GM12875 (cell line): ENCODE measurements around the gene GPC5.

Experiments
- H3K4me3 ChIP-seq: one replicate; pipeline ENCODE4 v1.5.1; 2011; ENCODE audit warnings: low read depth, low read length, control low read depth
- TF ChIP-seq, protein P1 (sequence below): IDR thresholded peaks from 2 replicates; pipeline ENCODE4 v1.5.1; 2011; ENCODE audit warnings: low read depth, mild to moderate bottlenecking, control low read depth, inconsistent platforms, low read length, moderate library complexity, borderline replicate concordance; ENCODE audit not compliant: insufficient read depth

Gene GPC5

DNA sequence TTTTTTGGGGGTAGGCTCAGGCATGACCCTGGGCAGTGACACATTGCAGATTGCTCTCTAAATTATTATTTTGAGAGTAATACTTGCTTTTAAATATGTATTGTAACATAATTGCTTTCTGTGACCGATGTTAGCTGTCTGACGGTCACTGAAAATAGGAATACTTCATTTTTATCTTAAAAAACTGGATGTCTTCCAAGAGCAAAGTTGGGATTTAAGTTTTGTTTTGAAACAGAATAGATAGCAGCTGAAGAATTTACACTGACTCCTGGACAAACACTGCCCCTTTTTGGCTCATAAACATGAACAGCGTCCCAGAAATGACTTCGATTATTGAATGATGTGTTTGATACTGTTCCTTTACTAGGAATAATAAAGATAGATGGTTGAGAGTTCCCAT lies 535.9 kb downstream of the GPC5 start:
- TF ChIP-seq, protein P1, sequence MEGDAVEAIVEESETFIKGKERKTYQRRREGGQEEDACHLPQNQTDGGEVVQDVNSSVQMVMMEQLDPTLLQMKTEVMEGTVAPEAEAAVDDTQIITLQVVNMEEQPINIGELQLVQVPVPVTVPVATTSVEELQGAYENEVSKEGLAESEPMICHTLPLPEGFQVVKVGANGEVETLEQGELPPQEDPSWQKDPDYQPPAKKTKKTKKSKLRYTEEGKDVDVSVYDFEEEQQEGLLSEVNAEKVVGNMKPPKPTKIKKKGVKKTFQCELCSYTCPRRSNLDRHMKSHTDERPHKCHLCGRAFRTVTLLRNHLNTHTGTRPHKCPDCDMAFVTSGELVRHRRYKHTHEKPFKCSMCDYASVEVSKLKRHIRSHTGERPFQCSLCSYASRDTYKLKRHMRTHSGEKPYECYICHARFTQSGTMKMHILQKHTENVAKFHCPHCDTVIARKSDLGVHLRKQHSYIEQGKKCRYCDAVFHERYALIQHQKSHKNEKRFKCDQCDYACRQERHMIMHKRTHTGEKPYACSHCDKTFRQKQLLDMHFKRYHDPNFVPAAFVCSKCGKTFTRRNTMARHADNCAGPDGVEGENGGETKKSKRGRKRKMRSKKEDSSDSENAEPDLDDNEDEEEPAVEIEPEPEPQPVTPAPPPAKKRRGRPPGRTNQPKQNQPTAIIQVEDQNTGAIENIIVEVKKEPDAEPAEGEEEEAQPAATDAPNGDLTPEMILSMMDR, result no peak
- H3K4me3 ChIP-seq, result no peak overlapping the region

DNA sequence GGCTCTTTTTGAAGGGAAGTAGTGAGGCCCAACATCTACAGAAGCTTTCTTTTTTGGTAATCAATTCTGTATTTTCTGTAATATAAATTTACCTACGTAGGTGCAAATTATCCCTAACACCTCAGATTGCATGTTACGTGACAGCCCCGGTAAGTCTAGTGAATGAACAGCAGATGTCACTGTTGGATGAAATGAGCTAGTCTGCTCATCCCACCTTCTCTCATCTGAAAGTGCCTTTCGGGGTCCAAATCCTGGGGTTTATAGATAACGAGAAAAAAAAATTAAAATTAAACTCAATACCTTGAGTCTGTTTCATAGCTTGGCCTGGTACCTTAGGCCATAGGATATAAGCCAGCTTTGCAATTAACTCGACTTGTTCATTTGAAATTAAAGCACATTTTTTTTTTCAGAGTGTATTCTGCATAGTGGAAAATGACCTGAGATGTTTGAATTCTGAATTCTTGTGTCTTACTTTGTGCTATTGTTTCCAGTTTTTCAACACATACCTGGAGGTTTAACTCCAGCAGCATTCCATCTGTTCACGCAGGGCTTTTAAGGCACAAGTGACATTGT lies 548.2 kb downstream of the GPC5 start:
- TF ChIP-seq, protein P1, result 0 out of 2 replicates have a peak, but pooled peaks have one; percentile 33
- no peak overlapping the region for H3K4me3 ChIP-seq

DNA sequence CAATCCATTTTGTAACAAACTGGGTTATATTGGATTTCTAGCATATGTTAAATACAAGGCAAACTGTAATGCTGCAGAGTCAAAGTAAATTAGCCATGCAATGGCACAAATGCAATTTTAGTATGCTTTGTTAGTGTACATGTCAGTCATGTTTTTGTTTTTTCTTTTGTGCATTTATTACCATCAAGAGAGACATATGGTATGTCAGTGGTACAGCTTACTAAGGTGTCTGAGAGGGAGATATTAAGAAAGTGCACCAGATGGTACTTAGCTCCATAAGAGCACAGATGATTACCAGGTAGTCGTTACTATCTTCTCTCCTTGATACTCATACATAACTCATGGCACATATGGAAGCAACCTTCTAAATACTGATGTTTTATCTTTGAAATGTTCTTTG lies 550.3 kb downstream of the GPC5 start:
- TF ChIP-seq, protein P1, result no peak
- H3K4me3 ChIP-seq, result no peak overlapping the region

DNA sequence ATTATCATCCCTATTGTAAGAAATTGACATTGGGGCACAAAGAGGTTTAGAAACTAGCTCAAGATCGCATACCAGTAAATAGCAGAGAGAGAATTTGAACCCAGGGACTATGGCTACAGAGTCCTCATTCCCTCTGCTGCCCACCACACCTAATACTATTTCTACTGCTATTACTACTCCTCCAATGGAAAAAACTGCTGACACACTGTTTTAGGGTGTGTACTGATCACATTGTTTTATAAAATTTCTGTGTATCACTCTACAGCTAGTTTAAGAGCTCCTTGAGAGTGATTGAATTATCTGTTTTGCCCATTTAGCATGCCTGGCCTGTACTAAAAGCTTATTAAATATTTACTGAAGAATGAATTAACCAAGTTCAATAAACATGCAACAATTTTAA lies 552.4 kb downstream of the GPC5 start:
- TF ChIP-seq, protein P1, result no peak
- no peak overlapping the region for H3K4me3 ChIP-seq

DNA sequence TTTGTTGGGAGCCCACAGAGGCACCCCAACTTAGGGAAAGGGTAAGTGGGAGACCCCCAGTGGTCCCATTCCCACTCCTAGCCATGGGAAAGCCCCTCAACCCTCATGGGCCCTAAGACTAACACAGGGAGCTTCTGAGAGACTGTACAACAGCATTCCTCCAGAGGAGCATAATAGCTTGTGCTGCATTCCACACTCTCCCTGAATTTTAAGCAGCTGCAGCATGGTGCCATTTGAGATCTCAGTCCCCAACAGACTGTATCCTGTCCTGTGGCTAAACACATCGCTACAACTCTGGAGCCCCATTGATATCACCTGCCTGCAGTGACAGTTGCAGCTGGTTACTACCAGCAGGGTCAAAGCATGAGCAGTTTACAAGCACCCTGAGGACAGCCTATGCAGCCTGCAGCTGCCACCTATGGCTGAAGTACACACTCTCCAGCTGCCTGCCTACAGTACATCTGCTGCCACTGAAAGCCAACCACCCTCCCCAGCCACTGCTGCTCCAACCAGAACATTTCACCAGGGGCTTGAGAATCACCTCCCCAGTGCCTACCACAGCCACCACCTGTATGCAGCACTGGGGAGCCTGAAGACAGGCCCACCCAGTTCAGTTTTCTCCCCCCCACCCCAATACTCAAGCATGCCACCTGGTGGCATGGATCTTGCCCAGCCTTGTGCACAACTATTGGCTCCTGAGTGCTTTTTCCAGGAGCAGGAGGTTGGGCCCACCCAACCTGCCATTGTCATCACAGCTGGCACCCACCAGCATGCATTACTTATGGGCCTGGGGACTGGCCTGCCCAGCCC lies 557.3 kb downstream of the GPC5 start:
- TF ChIP-seq, protein P1, result no peak
- H3K4me3 ChIP-seq, result no peak overlapping the region

DNA sequence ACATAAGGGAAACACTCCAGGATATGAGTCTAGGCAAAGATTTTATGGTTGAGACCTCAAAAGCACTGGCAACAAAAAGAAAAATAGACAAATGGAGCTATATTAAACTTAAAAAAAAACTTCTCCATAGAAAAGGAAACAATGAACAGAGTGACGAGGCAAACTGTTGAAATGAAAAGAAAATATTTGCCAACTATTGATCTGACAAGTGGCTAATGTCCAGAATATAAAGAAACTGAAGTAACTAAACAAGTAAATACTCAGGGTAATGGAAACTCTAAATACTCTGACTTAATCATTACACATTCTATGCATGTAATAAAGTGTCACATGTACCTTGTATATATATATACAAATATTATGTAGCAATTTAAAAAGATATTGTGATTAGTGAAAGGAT lies 562.5 kb downstream of the GPC5 start:
- TF ChIP-seq, protein P1, result no peak
- H3K4me3 ChIP-seq, result no peak overlapping the region

DNA sequence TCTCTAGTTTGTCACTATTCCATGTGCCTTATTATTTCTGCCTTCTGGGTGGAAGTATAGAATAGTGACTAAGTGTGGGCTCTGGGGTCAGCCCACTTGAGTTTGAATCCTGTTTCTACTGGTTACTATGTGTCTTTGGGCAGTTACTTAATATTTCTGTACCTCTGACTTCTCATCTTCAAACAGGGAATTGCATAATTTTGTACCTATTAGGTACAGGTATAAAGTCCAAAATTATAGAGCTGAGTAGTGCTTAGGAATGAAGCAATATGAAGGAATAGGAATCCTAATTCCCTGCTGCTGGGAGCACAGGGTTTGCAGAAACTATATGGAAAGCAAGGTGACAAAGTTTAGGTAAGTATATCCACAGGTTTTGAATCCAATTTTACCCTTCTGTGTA lies 564.5 kb downstream of the GPC5 start:
- no peak overlapping the region for H3K4me3 ChIP-seq
- TF ChIP-seq, protein P1, result no peak
